Measurements from ENCODE around the gene PRR20B. TPM values are rescaled to one million over a fixed set of nuclear protein-coding genes. Genes with fewer than 3 reads are reported as not detected.
"Not testable (repeated sequence)": the region's sequence is repeated elsewhere in the genome, so short reads cannot be mapped to it uniquely, and the experiment has no call there.

PRR20B gene
- polyA plus RNA-seq, 1 of the 3 experiments (the other 2 are of a cell fraction), result not detected

DNA sequence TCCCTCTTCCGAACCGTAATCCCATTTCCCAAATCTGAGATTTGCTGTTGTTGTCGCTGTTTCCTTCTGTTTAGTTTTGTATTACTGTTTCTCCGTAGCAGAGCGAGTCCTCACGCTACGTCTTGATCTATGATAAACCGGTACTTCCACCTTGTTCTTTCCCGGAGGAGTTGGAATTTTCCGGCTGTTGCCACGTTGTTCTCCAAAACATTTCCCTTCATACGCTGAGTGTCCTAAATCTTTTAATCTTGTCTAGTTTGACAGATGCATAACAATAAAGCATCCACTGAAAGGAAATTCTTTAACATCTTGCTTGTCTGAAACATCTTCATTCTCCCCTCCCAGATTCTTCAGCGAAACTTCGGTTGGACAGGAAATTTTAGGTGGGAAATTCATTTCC, 818 bp downstream of the PRR20B start:
- H3F3A ChIP-seq (replicated peaks; ENCODE audit: insufficient read depth); H3K4me2 ChIP-seq; CTCF ChIA-PET; H3K9ac ChIP-seq; POLR2A ChIA-PET; H2AFZ ChIP-seq (ENCODE audit: low read depth); DNase-seq; H3K9me3 ChIP-seq; H3K27ac ChIP-seq (ENCODE audit: low read depth in 2 of 2, low read length in 1 of 2); H3K9me2 ChIP-seq; H3K4me3 ChIP-seq (ENCODE audit: low read depth in 2 of 2, low read length in 1 of 2); H3K79me2 ChIP-seq (ENCODE audit: insufficient read depth); H3K27me3 ChIP-seq (ENCODE audit: insufficient read depth); H3K4me1 ChIP-seq (ENCODE audit: control insufficient read depth in 1 of 2, insufficient read depth in 2 of 2, low read depth in 1 of 2, low read length in 1 of 2); H4K20me1 ChIP-seq (ENCODE audit: insufficient read depth); H3K36me3 ChIP-seq (replicated peaks in 1 of 2; ENCODE audit: control insufficient read depth in 1 of 2, insufficient read depth in 2 of 2, low read length in 1 of 2): not testable (repeated sequence)
- WGBS (ENCODE audit: low lambda C conversion rate), result 52% methylated on average over 9 of the region's 14 CpGs

DNA sequence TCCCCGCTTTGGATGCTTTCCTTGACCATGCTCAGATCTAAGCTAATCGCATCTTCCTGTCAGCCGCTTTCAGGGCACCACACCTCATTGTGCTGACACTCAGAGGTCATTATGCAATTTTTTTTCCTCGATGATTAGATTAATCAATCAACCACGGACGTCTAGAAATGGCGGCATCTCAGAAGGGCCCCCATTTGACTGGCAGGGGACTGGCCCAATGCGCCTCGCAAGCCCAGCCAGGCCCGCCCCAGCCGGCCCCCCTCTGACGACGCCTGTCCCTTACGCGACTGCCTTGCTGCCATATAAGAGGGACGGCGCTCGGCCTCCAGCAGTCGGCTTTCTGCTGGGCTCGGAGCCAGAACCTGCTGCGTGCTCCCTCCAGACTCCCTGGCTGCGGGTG, 6.5 kb downstream of the PRR20B start, which contains the start of gene PRR20C:
PRR20C (plus strand) TSS at position 301 of the 400 bp plus-strand sequence. CDS start 387 bp downstream, outside the sequence.
- H3K36me3 ChIP-seq (replicated peaks in 1 of 2; ENCODE audit: control insufficient read depth in 1 of 2, insufficient read depth in 2 of 2, low read length in 1 of 2); DNase-seq; H3K4me3 ChIP-seq (ENCODE audit: low read depth in 2 of 2, low read length in 1 of 2); H3K27me3 ChIP-seq (ENCODE audit: insufficient read depth); CTCF ChIA-PET; H3K79me2 ChIP-seq (ENCODE audit: insufficient read depth); H4K20me1 ChIP-seq (ENCODE audit: insufficient read depth); H3F3A ChIP-seq (replicated peaks; ENCODE audit: insufficient read depth); H3K9me2 ChIP-seq; H3K9ac ChIP-seq; H3K4me1 ChIP-seq (ENCODE audit: control insufficient read depth in 1 of 2, insufficient read depth in 2 of 2, low read depth in 1 of 2, low read length in 1 of 2); POLR2A ChIA-PET; H3K9me3 ChIP-seq; H3K27ac ChIP-seq (ENCODE audit: low read depth in 2 of 2, low read length in 1 of 2); H3K4me2 ChIP-seq; H2AFZ ChIP-seq (ENCODE audit: low read depth): not testable (repeated sequence)
- no CpG with 5 or more reads among the region's 22 CpGs for WGBS (ENCODE audit: low lambda C conversion rate)

DNA sequence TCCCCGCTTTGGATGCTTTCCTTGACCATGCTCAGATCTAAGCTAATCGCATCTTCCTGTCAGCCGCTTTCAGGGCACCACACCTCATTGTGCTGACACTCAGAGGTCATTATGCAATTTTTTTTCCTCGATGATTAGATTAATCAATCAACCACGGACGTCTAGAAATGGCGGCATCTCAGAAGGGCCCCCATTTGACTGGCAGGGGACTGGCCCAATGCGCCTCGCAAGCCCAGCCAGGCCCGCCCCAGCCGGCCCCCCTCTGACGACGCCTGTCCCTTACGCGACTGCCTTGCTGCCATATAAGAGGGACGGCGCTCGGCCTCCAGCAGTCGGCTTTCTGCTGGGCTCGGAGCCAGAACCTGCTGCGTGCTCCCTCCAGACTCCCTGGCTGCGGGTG, 13.0 kb downstream of the PRR20B start, which contains the start of gene PRR20D:
PRR20D (plus strand) TSS at position 301 of the 400 bp plus-strand sequence. CDS start 387 bp downstream, outside the sequence.
- H3K27me3 ChIP-seq (ENCODE audit: insufficient read depth); H2AFZ ChIP-seq (ENCODE audit: low read depth); CTCF ChIA-PET; H3K36me3 ChIP-seq (replicated peaks in 1 of 2; ENCODE audit: control insufficient read depth in 1 of 2, insufficient read depth in 2 of 2, low read length in 1 of 2); H3K4me3 ChIP-seq (ENCODE audit: low read depth in 2 of 2, low read length in 1 of 2); H3K9ac ChIP-seq; H3K4me1 ChIP-seq (ENCODE audit: control insufficient read depth in 1 of 2, insufficient read depth in 2 of 2, low read depth in 1 of 2, low read length in 1 of 2); POLR2A ChIA-PET; DNase-seq; H3K79me2 ChIP-seq (ENCODE audit: insufficient read depth); H3K4me2 ChIP-seq; H4K20me1 ChIP-seq (ENCODE audit: insufficient read depth); H3K9me3 ChIP-seq; H3K9me2 ChIP-seq; H3K27ac ChIP-seq (ENCODE audit: low read depth in 2 of 2, low read length in 1 of 2); H3F3A ChIP-seq (replicated peaks; ENCODE audit: insufficient read depth): not testable (repeated sequence)
- no CpG with 5 or more reads among the region's 22 CpGs for WGBS (ENCODE audit: low lambda C conversion rate)

DNA sequence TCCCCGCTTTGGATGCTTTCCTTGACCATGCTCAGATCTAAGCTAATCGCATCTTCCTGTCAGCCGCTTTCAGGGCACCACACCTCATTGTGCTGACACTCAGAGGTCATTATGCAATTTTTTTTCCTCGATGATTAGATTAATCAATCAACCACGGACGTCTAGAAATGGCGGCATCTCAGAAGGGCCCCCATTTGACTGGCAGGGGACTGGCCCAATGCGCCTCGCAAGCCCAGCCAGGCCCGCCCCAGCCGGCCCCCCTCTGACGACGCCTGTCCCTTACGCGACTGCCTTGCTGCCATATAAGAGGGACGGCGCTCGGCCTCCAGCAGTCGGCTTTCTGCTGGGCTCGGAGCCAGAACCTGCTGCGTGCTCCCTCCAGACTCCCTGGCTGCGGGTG, 19.6 kb downstream of the PRR20B start, which contains the start of gene PRR20E:
PRR20E (plus strand) TSS at position 301 of the 400 bp plus-strand sequence. CDS start 387 bp downstream, outside the sequence.
- no CpG with 5 or more reads among the region's 22 CpGs for WGBS (ENCODE audit: low lambda C conversion rate)

More for the DNA sequence above, 19.6 kb downstream of the PRR20B start, which contains the start of gene PRR20E:
- DNase-seq; H3K9ac ChIP-seq; H3K27me3 ChIP-seq (ENCODE audit: insufficient read depth); H3K4me3 ChIP-seq (ENCODE audit: low read depth in 2 of 2, low read length in 1 of 2); H3K4me1 ChIP-seq (ENCODE audit: control insufficient read depth in 1 of 2, insufficient read depth in 2 of 2, low read depth in 1 of 2, low read length in 1 of 2); H2AFZ ChIP-seq (ENCODE audit: low read depth); H4K20me1 ChIP-seq (ENCODE audit: insufficient read depth); H3K27ac ChIP-seq (ENCODE audit: low read depth in 2 of 2, low read length in 1 of 2); CTCF ChIA-PET; POLR2A ChIA-PET; H3K4me2 ChIP-seq; H3K79me2 ChIP-seq (ENCODE audit: insufficient read depth); H3K9me2 ChIP-seq; H3K9me3 ChIP-seq; H3K36me3 ChIP-seq (replicated peaks in 1 of 2; ENCODE audit: control insufficient read depth in 1 of 2, insufficient read depth in 2 of 2, low read length in 1 of 2); H3F3A ChIP-seq (replicated peaks; ENCODE audit: insufficient read depth): not testable (repeated sequence)

All from SK-N-SH (cell line).